Measurements from ENCODE around the gene PIP4K2A. TPM values are rescaled to one million over a fixed set of nuclear protein-coding genes. Genes with fewer than 3 reads are reported as not detected.

PIP4K2A gene
- total and polyA plus RNA-seq, 2 of the 8 experiments (the other 6 are each of a cell fraction or from before 2014, with no cell fraction given), result 19.0 to 60.9 TPM

DNA sequence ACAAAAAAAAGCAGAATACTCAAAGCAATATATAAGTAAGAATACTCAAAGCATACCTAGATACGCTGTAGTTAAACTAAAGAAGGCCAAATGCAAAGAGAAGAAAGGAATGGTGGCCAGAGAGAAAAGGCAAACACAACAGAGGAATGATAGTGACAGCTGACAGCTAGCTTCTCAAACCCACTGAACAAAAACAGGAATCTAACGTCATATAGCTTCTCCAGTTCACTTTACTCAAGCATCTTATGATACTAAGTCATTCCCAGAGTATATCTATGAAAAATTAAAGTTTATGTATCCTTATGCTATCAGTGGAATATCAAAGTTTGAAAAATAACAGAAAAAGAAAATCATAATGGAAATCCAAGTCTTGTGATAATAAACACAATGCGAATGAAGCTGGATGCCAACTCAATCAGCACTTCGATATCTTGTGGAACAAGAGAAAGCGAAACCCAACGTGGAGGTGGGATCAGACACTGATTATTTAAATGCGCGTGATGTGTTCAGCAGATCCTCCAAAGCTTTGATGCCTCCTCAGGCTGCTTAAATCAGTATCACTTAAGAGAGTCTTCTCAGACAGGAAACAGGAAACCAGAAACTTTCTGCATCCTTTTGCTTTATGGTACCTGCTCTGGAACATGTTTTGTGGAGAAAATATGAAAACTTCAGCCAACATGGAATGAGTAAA lies 102.8 kb downstream of the PIP4K2A start (continued):
- TF ChIP-seq RNF2 (IDR thresholded peaks at IDR 0.05; ENCODE audit: borderline replicate concordance, low read depth, low read length, missing control alignments, poor library complexity, severe bottlenecking) (no peak), CBX5 (IDR thresholded peaks at IDR 0.05; ENCODE audit: low read depth, low read length) (no peak), KDM5A (IDR thresholded peaks at IDR 0.05; ENCODE audit: low read length) (no peak), TCF12 (IDR thresholded peaks at IDR 0.05; ENCODE audit: low read depth, low read length) (no peak), POLR2A (IDR thresholded peaks at IDR 0.05; ENCODE audit: control extremely low read depth in 1 of 2, low read depth in 2 of 2, low read length in 2 of 2) (no peak)
- TF ChIP-seq, protein P1, sequence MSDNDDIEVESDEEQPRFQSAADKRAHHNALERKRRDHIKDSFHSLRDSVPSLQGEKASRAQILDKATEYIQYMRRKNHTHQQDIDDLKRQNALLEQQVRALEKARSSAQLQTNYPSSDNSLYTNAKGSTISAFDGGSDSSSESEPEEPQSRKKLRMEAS (IDR thresholded peaks at IDR 0.05), result no peak

All from H1 (cell line).